CD4-positive, alpha-beta T cell treated with Interleukin-6 at 100 ng/mL for 8 hours (primary cell): ENCODE measurements around the gene RNF224.
"Not testable (repeated sequence)": the region's sequence is repeated elsewhere in the genome, so short reads cannot be mapped to it uniquely, and the experiment has no call there.

ENCODE experiments used
- DNase-seq: peaks from one replicate; pipeline ENCODE4 v3.0.0-alpha.2; 2020; ENCODE audit warnings: mixed read lengths, low spot score

Gene RNF224

GRCh38 chr9:137240841-137241489, 13.7 kb downstream of the RNF224 start, which contains the start of gene TUBB4B:
TSS of gene TUBB4B (plus strand) at chr9:137241287. CDS start at chr9:137241361, 74 bp downstream.
- DNase-seq, result peak; percentile 99

- peak; percentile 62 for DNase-seq
These were observed 14.4 kb downstream of the RNF224 start for GRCh38 chr9:137241490-137242268.

GRCh38 chr9:137242269-137243203, 15.2 kb downstream of the RNF224 start:
- no peak for DNase-seq

- not testable (repeated sequence) for DNase-seq
These were observed 15.9 kb downstream of the RNF224 start for GRCh38 chr9:137243266-137243625.

- no peak for DNase-seq
These were observed 16.6 kb downstream of the RNF224 start for GRCh38 chr9:137243626-137244485.

- DNase-seq, result no peak
These were observed 17.5 kb downstream of the RNF224 start for GRCh38 chr9:137244486-137245449.

GRCh38 chr9:137245450-137246421, 18.4 kb downstream of the RNF224 start:
- no peak for DNase-seq

- DNase-seq, result no peak
These were observed 20.0 kb downstream of the RNF224 start for GRCh38 chr9:137247135-137247915.

- no peak for DNase-seq
These were observed 20.5 kb downstream of the RNF224 start for GRCh38 chr9:137247916-137248175.

GRCh38 chr9:137250329-137251193, 23.3 kb downstream of the RNF224 start:
- DNase-seq, result no peak

GRCh38 chr9:137251194-137251461, 23.8 kb downstream of the RNF224 start, which contains the start of gene STPG3:
TSS of gene STPG3 (plus strand) at chr9:137251286. CDS start at chr9:137251287, 1 bp downstream.
- DNase-seq, result no peak

- no peak for DNase-seq
These were observed 24.4 kb downstream of the RNF224 start for GRCh38 chr9:137251490-137252268.

GRCh38 chr9:137252555-137253506, 25.5 kb downstream of the RNF224 start:
- no peak for DNase-seq

GRCh38 chr9:137253717-137254623, 26.7 kb downstream of the RNF224 start:
- no peak for DNase-seq
